PC-3 (cell line): ENCODE measurements around the gene UNC5C. TPM values are rescaled to one million over a fixed set of nuclear protein-coding genes. Genes with fewer than 3 reads are reported as not detected.

Source experiments
- ATAC-seq: fragments of 200-7000 bp; cut with Tn5 transposase; 2 replicates; pipeline ENCODE4 v1.9.1; 2020; ENCODE audit warnings: mild to moderate bottlenecking, moderate library complexity
- BruUV-seq: library from RNA; stranded (reverse); fragments of 400-500 nt; replicated peaks from 2 replicates; lab custom pipeline; 2021; lab: Mats Ljungman, UMichigan
- CTCF ChIA-PET: fragments of 300-600 bp; sonication (Branson Sonifier 250); formaldehyde crosslinking; loops from one replicate; lab custom pipeline; 2022; ENCODE audit warnings: antibody characterized with exemption; lab: Charles Lee
- POLR2A ChIA-PET: fragments of 300-600 bp; sonication (Branson Sonifier 250); formaldehyde crosslinking; loops from one replicate; lab custom pipeline; 2022; ENCODE audit warnings: antibody characterized with exemption; ENCODE audit not compliant: unreplicated experiment; lab: Charles Lee
- DNase-seq: peaks from one replicate; pipeline ENCODE4 v3.0.0-alpha.2; 2015
- H2AFZ ChIP-seq: fragments of 300-600 bp; sonication (generic); 2 replicates; pipeline ENCODE4 v1.6.0; 2016; ENCODE audit warnings: antibody characterized with exemption, low read length
- H3F3A ChIP-seq: fragments of 300-600 bp; sonication (generic); one replicate; pipeline ENCODE4 v1.6.0; 2017; ENCODE audit warnings: antibody characterized with exemption, low read length, control low read depth, mild to moderate bottlenecking; ENCODE audit not compliant: unreplicated experiment
- H3K27ac ChIP-seq: fragments of 300-600 bp; sonication (generic); 2 replicates; pipeline ENCODE4 v1.5.1; 2016; ENCODE audit warnings: mild to moderate bottlenecking, low read length
- H3K27me3 ChIP-seq: fragments of 300-600 bp; sonication (generic); 2 replicates; pipeline ENCODE4 v1.6.1; 2016; ENCODE audit warnings: low read length, mixed read lengths
- H3K36me3 ChIP-seq: fragments of 300-600 bp; sonication (generic); 2 replicates; pipeline ENCODE4 v1.6.1; 2016; ENCODE audit warnings: low read depth, mixed run types, low read length, mixed read lengths
- H3K4me1 ChIP-seq: fragments of 300-600 bp; sonication (generic); 2 replicates; pipeline ENCODE4 v1.5.1; 2016; ENCODE audit warnings: low read length; ENCODE audit not compliant: insufficient read depth
- H3K4me2 ChIP-seq: fragments of 300-600 bp; sonication (generic); 2 replicates; pipeline ENCODE4 v1.6.0; 2016; ENCODE audit warnings: low read length
- H3K4me3 ChIP-seq: fragments of 300-600 bp; sonication (generic); 2 replicates; pipeline ENCODE4 v1.5.1; 2016; ENCODE audit warnings: mild to moderate bottlenecking, low read length, mixed read lengths
- H3K79me2 ChIP-seq: fragments of 300-600 bp; sonication (generic); 2 replicates; pipeline ENCODE4 v1.6.1; 2017; ENCODE audit warnings: low read length, mixed read lengths
- H3K9ac ChIP-seq: fragments of 300-600 bp; sonication (generic); 2 replicates; pipeline ENCODE4 v1.6.0; 2016; ENCODE audit warnings: mild to moderate bottlenecking, low read length
- H3K9me2 ChIP-seq: fragments of 300-600 bp; sonication (generic); replicated peaks from 2 replicates; pipeline ENCODE4 v1.6.1; 2016; ENCODE audit warnings: mixed run types, low read length, mixed read lengths
- H3K9me3 ChIP-seq: fragments of 300-600 bp; sonication (generic); 2 replicates; pipeline ENCODE4 v1.6.1; 2016; ENCODE audit warnings: low read length, mixed read lengths
- H4K20me1 ChIP-seq: fragments of 300-600 bp; sonication (generic); 2 replicates; pipeline ENCODE4 v1.6.1; 2016; ENCODE audit warnings: low read length, mixed read lengths
- CTCF ChIP-seq: fragments of 300-600 bp; sonication (generic); conservative IDR thresholded peaks from 2 replicates; pipeline ENCODE4 v1.5.1; 2017; ENCODE audit warnings: antibody characterized with exemption, low read depth, mild to moderate bottlenecking, low read length
- EZH2 ChIP-seq: fragments of 300-600 bp; sonication (generic); IDR thresholded peaks from one replicate; pipeline ENCODE4 v1.6.1; 2017; ENCODE audit warnings: antibody characterized with exemption, mild to moderate bottlenecking, low read length; ENCODE audit not compliant: unreplicated experiment
- EZH2phosphoT487 ChIP-seq: fragments of 300-600 bp; sonication (generic); IDR thresholded peaks from 2 replicates; pipeline ENCODE4 v1.6.1; 2018; ENCODE audit warnings: mild to moderate bottlenecking, antibody characterized with exemption, low read length, borderline replicate concordance
- intact Hi-C: fragments of 100-400 bp; cut with micrococcal nuclease; formaldehyde crosslinking; loops from 2 replicates; pipeline ENCODE4 v1.9.0; 2023
- total RNA-seq: library from RNA; depleted of rRNA; stranded (reverse); fragments of >200 nt; gene quantifications from 2 replicates; pipeline ENCODE4 v1.2.3, GENCODE V29; 2014

UNC5C gene
- total RNA-seq, 1 experiment from 2014 or later, result not detected

GRCh38 chr4:95379633-95380032, 169.1 kb downstream of the UNC5C start:
- Histone ChIP-seq H3K4me1 (no peaks in the 10 kb centered on the region), H3K27me3 (no peaks in the 10 kb centered on the region), H3K9ac (no peak overlapping the region), H3K9me3 (no peaks in the 10 kb centered on the region), H2AFZ (no peak overlapping the region), H4K20me1 (no peaks in the 10 kb centered on the region), H3K4me3 (no peak overlapping the region), H3K79me2 (no peaks in the 10 kb centered on the region), H3K9me2 (no peaks in the 10 kb centered on the region), H3K36me3 (no peaks in the 10 kb centered on the region), H3K4me2 (no peak overlapping the region), H3F3A (no peaks in the 10 kb centered on the region), H3K27ac (no peak overlapping the region)
- TF ChIP-seq EZH2phosphoT487 (no peak), EZH2 (no peak), CTCF (no peak)
- intact Hi-C loops, result no loop called here
- ChIA-PET POLR2A (interaction anchor here (0.6 kb wide), 1 partner anchor 39 kb away, joined by 9 read pairs; no protein-coding TSS in a partner anchor), CTCF (no interaction called here)
- ATAC-seq (no peak), DNase-seq (no peak)
- BruUV-seq, result no TSS peak

- BruUV-seq, result no TSS peak
- H3K9me2 ChIP-seq, result no peaks in the 10 kb centered on the region
- ChIA-PET CTCF (no interaction called here), POLR2A (no interaction called here)
- H3K4me2 ChIP-seq, result no peak overlapping the region
- H4K20me1 ChIP-seq, result no peaks in the 10 kb centered on the region
- no peaks in the 10 kb centered on the region for H3K36me3 ChIP-seq
- H3K27ac ChIP-seq, result no peak overlapping the region
- H3K4me3 ChIP-seq, result no peak overlapping the region
- ATAC-seq (no peak), DNase-seq (no peak)
- no peaks in the 10 kb centered on the region for H3K4me1 ChIP-seq
- TF ChIP-seq EZH2phosphoT487 (no peak), EZH2 (no peak), CTCF (no peak)
- no peaks in the 10 kb centered on the region for H3K9me3 ChIP-seq
- no peaks in the 10 kb centered on the region for H3F3A ChIP-seq
- no peak overlapping the region for H3K9ac ChIP-seq
- no peaks in the 10 kb centered on the region for H3K27me3 ChIP-seq
- H3K79me2 ChIP-seq, result no peaks in the 10 kb centered on the region
- no peak overlapping the region for H2AFZ ChIP-seq
- intact Hi-C loops, result no loop called here
Observed at GRCh38 chr4:95377366-95377900, 171.3 kb downstream of the UNC5C start.

GRCh38 chr4:95371476-95372224, 177.1 kb downstream of the UNC5C start:
- Histone ChIP-seq H3K79me2 (no peaks in the 10 kb centered on the region), H3K9ac (no peak overlapping the region), H3K9me2 (no peaks in the 10 kb centered on the region), H3K9me3 (no peaks in the 10 kb centered on the region), H3K4me3 (no peak overlapping the region), H3K4me1 (no peaks in the 10 kb centered on the region), H3F3A (no peaks in the 10 kb centered on the region), H3K4me2 (no peak overlapping the region), H2AFZ (no peak overlapping the region), H3K36me3 (no peaks in the 10 kb centered on the region), H3K27me3 (no peaks in the 10 kb centered on the region), H3K27ac (no peak overlapping the region), H4K20me1 (no peaks in the 10 kb centered on the region)
- DNase-seq, result no peak
- intact Hi-C loops, result no loop called here
- BruUV-seq, result no TSS peak
- ATAC-seq, result no peak
- CTCF ChIA-PET, result interaction anchor here (0.7 kb wide), 1 partner anchor 66 kb away, joined by 6 read pairs; no protein-coding TSS in a partner anchor
- TF ChIP-seq EZH2 (no peak), EZH2phosphoT487 (no peak), CTCF (no peak)
- POLR2A ChIA-PET, result no interaction called here
